ENCODE data around the gene STON1. TPM values are rescaled to one million over a fixed set of nuclear protein-coding genes. Genes with fewer than 3 reads are reported as not detected.

The STON1 gene
- total and polyA plus RNA-seq, 2 of the 4 experiments (the other 2 are of a cell fraction), result 4.0 to 5.7 TPM

DNA sequence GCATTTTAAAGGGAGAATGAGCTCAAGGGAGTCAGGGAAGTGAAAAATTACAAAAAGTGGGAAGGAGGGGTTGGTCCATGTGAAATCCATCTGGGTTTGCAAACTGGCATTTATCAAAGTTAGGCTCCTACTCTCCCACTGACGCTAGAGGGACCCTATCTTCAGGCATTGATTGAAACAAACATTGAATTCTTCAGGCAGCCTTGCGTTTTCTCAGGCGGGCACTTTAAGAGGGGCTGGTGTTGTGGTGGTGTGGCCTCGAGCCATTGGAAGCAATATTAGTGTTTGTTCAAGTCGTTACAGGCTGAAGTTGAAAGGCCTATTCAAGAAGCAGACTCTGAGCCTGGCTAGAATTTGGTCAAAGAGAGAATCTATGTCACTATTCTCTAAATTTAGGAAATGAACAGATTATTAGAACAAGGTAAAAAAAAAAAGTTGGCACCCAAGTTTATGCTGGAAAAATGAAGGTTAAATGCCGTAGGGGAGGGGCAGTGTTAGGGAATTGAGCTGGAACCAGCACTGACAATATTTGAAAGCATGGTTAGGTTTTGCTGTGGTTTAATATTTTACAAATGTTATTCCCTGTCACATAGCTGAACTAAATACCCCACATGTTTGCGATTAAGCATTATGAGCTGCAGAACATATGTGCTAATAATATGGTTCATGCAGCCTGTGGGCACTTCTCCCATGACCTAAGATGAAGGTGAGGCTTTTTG, 36.8 kb downstream of the STON1 start:
- H2BK5ac ChIP-seq (ENCODE audit: low read depth, low read length, poor library complexity, severe bottlenecking), result no peak overlapping the region
- H3K56ac ChIP-seq (ENCODE audit: extremely low read depth, insufficient read depth, low read length), result no peak overlapping the region
- no peak overlapping the region for H2BK20ac ChIP-seq (ENCODE audit: low read depth, low read length)
- no peak overlapping the region for H4K8ac ChIP-seq (ENCODE audit: low read depth in 2 of 2, low read length in 2 of 2)
- peak; percentile 25; the same call in 1 of the 2 replicates for TF ChIP-seq RAD21 (IDR thresholded peaks at IDR 0.05; ENCODE audit: low read length)
- TF ChIP-seq, protein P1, sequence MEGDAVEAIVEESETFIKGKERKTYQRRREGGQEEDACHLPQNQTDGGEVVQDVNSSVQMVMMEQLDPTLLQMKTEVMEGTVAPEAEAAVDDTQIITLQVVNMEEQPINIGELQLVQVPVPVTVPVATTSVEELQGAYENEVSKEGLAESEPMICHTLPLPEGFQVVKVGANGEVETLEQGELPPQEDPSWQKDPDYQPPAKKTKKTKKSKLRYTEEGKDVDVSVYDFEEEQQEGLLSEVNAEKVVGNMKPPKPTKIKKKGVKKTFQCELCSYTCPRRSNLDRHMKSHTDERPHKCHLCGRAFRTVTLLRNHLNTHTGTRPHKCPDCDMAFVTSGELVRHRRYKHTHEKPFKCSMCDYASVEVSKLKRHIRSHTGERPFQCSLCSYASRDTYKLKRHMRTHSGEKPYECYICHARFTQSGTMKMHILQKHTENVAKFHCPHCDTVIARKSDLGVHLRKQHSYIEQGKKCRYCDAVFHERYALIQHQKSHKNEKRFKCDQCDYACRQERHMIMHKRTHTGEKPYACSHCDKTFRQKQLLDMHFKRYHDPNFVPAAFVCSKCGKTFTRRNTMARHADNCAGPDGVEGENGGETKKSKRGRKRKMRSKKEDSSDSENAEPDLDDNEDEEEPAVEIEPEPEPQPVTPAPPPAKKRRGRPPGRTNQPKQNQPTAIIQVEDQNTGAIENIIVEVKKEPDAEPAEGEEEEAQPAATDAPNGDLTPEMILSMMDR (conservative IDR thresholded peaks at IDR 0.05; ENCODE audit: low read depth, low read length), result peak; percentile 38
- no peak for TF ChIP-seq MAZ (IDR thresholded peaks at IDR 0.05; ENCODE audit: borderline replicate concordance, low read depth, low read length)
- no peak for TF ChIP-seq SMC3 (IDR thresholded peaks at IDR 0.05; ENCODE audit: low read depth, low read length)
- no peak for TF ChIP-seq CHD1 (IDR thresholded peaks at IDR 0.05; ENCODE audit: low read depth, low read length)
- H3K14ac ChIP-seq (replicated peaks; ENCODE audit: low read depth, low read length), result no peak overlapping the region
- no peak overlapping the region for H2AK5ac ChIP-seq (ENCODE audit: low read depth, low read length)
- H3K9me3 ChIP-seq (ENCODE audit: control insufficient read depth, insufficient read depth, low read length), result no peaks in the 10 kb centered on the region
- H3K4ac ChIP-seq (ENCODE audit: low read depth, low read length), result no peak overlapping the region
- DNase-seq (peak; percentile 17), ATAC-seq (ENCODE audit: low read depth) (peak; percentile 54; the same call in 1 of the 2 replicates)
- H3K4me1 ChIP-seq (ENCODE audit: control insufficient read depth, insufficient read depth, low read length), result no peaks in the 10 kb centered on the region
- no peak overlapping the region for H3K18ac ChIP-seq (ENCODE audit: low read depth, low read length)
- no peak overlapping the region for H3K9ac ChIP-seq (ENCODE audit: low read depth, low read length)
- H3K27ac ChIP-seq (ENCODE audit: insufficient read depth, low read length), result no peak overlapping the region
- intact Hi-C loops (cut with micrococcal nuclease) (loop anchor here (5.0 kb wide), 1 partner anchor 84 kb away; no protein-coding TSS in a partner anchor), dilution Hi-C loops (cut with HindIII; ENCODE audit: low sequenced_read_pairs, unreplicated experiment) (no loop called here), in situ Hi-C loops (cut with MboI; ENCODE audit: low sequenced_read_pairs) (no loop called here)
- H3K27me3 ChIP-seq (ENCODE audit: control insufficient read depth, insufficient read depth, low read length), result no peaks in the 10 kb centered on the region
- H4K20me1 ChIP-seq (ENCODE audit: insufficient read depth, low read length), result no peaks in the 10 kb centered on the region
- no peak overlapping the region for H2AFZ ChIP-seq (replicated peaks; ENCODE audit: low read length, poor library complexity)
- no peak overlapping the region for H2BK120ac ChIP-seq (ENCODE audit: low read depth, low read length)
- no peak overlapping the region for H3K4me2 ChIP-seq (ENCODE audit: low read depth, low read length)
- H3K4me3 ChIP-seq (ENCODE audit: insufficient read depth, low read depth, low read length), result no peak overlapping the region
- H3K23ac ChIP-seq (ENCODE audit: low read depth, low read length), result no peak overlapping the region
- CTCF ChIA-PET, result interaction anchor here (0.7 to 0.9 kb wide), 3 partner anchors 16 to 58 kb away, joined by 3 read pairs; no protein-coding TSS in a partner anchor
- H2AK9ac ChIP-seq (replicated peaks; ENCODE audit: low read depth, low read length, poor library complexity), result no peak overlapping the region
- no CpG with 5 or more reads among the region's 7 CpGs for whole genome bisulfite sequencing, 2 experiments (ENCODE audit: extremely low coverage in 2 of 2, insufficient read length in 1 of 2)
- no peak overlapping the region for H4K5ac ChIP-seq (ENCODE audit: low read depth, low read length)
- H2BK15ac ChIP-seq (ENCODE audit: low read depth, low read length), result no peak overlapping the region
- no peaks in the 10 kb centered on the region for H3K36me3 ChIP-seq (ENCODE audit: control insufficient read depth, insufficient read depth, low read length)
- H3K79me1 ChIP-seq (ENCODE audit: low read depth in 1 of 2, low read length in 2 of 2), result no peaks in the 10 kb centered on the region
- no peaks in the 10 kb centered on the region; the same call in 1 of the 2 replicates for H3K9me1 ChIP-seq (ENCODE audit: insufficient read depth, low read length)
- no peak overlapping the region for H4K91ac ChIP-seq (ENCODE audit: insufficient read depth, low read depth, low read length)
- POLR2A ChIA-PET (ENCODE audit: unreplicated experiment), result no interaction called here
- no TSS peak for BruUV-seq (replicated peaks)
